ENCODE measurements around the gene ZNF500.

ZNF500 gene

GRCh38 chr16:4766875-4767628 is at the start of gene ZNF500:
Gene ZNF500, minus strand, starts transcription at chr16:4767162. Its CDS starts 1,184 bp downstream, at chr16:4765978.
- TF ChIP-seq EGR1 (IDR thresholded peaks at IDR 0.05) (peak; percentile 59), USF1 (IDR thresholded peaks at IDR 0.05) (no peak), CREB1 (IDR thresholded peaks at IDR 0.05; ENCODE audit: low read depth) (0 out of 2 replicates have a peak, but pooled peaks have one; percentile 34), RAD21 (IDR thresholded peaks at IDR 0.05; ENCODE audit: low read depth) (no peak), TAF1 (IDR thresholded peaks at IDR 0.05; ENCODE audit: low read depth) (peak; percentile 79; the same call in 1 of the 2 replicates), ZBTB7A (IDR thresholded peaks at IDR 0.05; ENCODE audit: low read depth) (peak; percentile 98), EP300 (IDR thresholded peaks at IDR 0.05; ENCODE audit: borderline replicate concordance) (no peak), TCF12 (IDR thresholded peaks at IDR 0.05; ENCODE audit: low read depth) (peak; percentile 52; the same call in 1 of the 2 replicates), FOXM1 (IDR thresholded peaks at IDR 0.05; ENCODE audit: borderline replicate concordance, low read depth) (no peak), CEBPB (IDR thresholded peaks at IDR 0.05) (no peak), TEAD4 (IDR thresholded peaks at IDR 0.05) (no peak), NFIC (IDR thresholded peaks at IDR 0.05) (no peak; the same call in 1 of the 2 replicates), MAX (IDR thresholded peaks at IDR 0.05) (peak; percentile 77), REST (IDR thresholded peaks at IDR 0.05; ENCODE audit: low read depth) (no peak), YY1 (IDR thresholded peaks at IDR 0.05; ENCODE audit: low read depth) (peak; percentile 60)

GRCh38 chr16:4814542-4815173 is 47.7 kb upstream of the ZNF500 start:
- no peak for TF ChIP-seq NFIC (IDR thresholded peaks at IDR 0.05)

GRCh38 chr16:4814046-4814445 is 47.1 kb upstream of the ZNF500 start:
- TF ChIP-seq YY1 (IDR thresholded peaks at IDR 0.05; ENCODE audit: low read depth) (no peak), TEAD4 (IDR thresholded peaks at IDR 0.05) (no peak), MAX (IDR thresholded peaks at IDR 0.05) (no peak), CEBPB (IDR thresholded peaks at IDR 0.05) (no peak)

GRCh38 chr16:4813251-4814003 is 46.5 kb upstream of the ZNF500 start:
- no peak for TF ChIP-seq EGR1 (IDR thresholded peaks at IDR 0.05)
- TF ChIP-seq TEAD4 (IDR thresholded peaks at IDR 0.05), result no peak
- no peak for TF ChIP-seq TAF1 (IDR thresholded peaks at IDR 0.05; ENCODE audit: low read depth)
- no peak for TF ChIP-seq RAD21 (IDR thresholded peaks at IDR 0.05; ENCODE audit: low read depth)
- no peak for TF ChIP-seq ZBTB7A (IDR thresholded peaks at IDR 0.05; ENCODE audit: low read depth)
- no peak for TF ChIP-seq CREB1 (IDR thresholded peaks at IDR 0.05; ENCODE audit: low read depth)
- no peak for TF ChIP-seq EP300 (IDR thresholded peaks at IDR 0.05; ENCODE audit: borderline replicate concordance)
- no peak for TF ChIP-seq REST (IDR thresholded peaks at IDR 0.05; ENCODE audit: low read depth)
- no peak for TF ChIP-seq CEBPB (IDR thresholded peaks at IDR 0.05)
- TF ChIP-seq USF1 (IDR thresholded peaks at IDR 0.05), result no peak
- TF ChIP-seq YY1 (IDR thresholded peaks at IDR 0.05; ENCODE audit: low read depth), result no peak
- TF ChIP-seq NFIC (IDR thresholded peaks at IDR 0.05), result no peak

GRCh38 chr16:4811773-4812172 is 44.8 kb upstream of the ZNF500 start:
- no peak for TF ChIP-seq TEAD4 (IDR thresholded peaks at IDR 0.05)
- no peak for TF ChIP-seq TCF12 (IDR thresholded peaks at IDR 0.05; ENCODE audit: low read depth)
- no peak for TF ChIP-seq CEBPB (IDR thresholded peaks at IDR 0.05)
- no peak for TF ChIP-seq REST (IDR thresholded peaks at IDR 0.05; ENCODE audit: low read depth)
- TF ChIP-seq USF1 (IDR thresholded peaks at IDR 0.05), result no peak
- no peak for TF ChIP-seq FOXM1 (IDR thresholded peaks at IDR 0.05; ENCODE audit: borderline replicate concordance, low read depth)
- TF ChIP-seq CREB1 (IDR thresholded peaks at IDR 0.05; ENCODE audit: low read depth), result no peak
- TF ChIP-seq EGR1 (IDR thresholded peaks at IDR 0.05), result no peak
- no peak for TF ChIP-seq NFIC (IDR thresholded peaks at IDR 0.05)
- TF ChIP-seq ZBTB7A (IDR thresholded peaks at IDR 0.05; ENCODE audit: low read depth), result no peak
- no peak for TF ChIP-seq YY1 (IDR thresholded peaks at IDR 0.05; ENCODE audit: low read depth)

Data from Ishikawa (cell line).